ENCODE data around the gene SAMD4A.
"Not testable (repeated sequence)": the region's sequence is repeated elsewhere in the genome, so short reads cannot be mapped to it uniquely, and the experiment has no call there.

SAMD4A gene

GRCh38 chr14:54591866-54592265 is 24.9 kb downstream of the SAMD4A start:
- DNase-seq (ENCODE audit: low read depth in 2 of 2, low spot score in 1 of 2) = no peak

GRCh38 chr14:54593860-54594259 is 26.9 kb downstream of the SAMD4A start:
- no peak for DNase-seq (ENCODE audit: low read depth in 2 of 2, low spot score in 1 of 2)

- DNase-seq (ENCODE audit: low read depth in 2 of 2, low spot score in 1 of 2) = no peak
Measured at GRCh38 chr14:54594537-54594936, 27.6 kb downstream of the SAMD4A start.

- no peak for DNase-seq (ENCODE audit: low read depth in 2 of 2, low spot score in 1 of 2)
Measured at GRCh38 chr14:54597795-54598443, 31.0 kb downstream of the SAMD4A start.

- no peak for DNase-seq (ENCODE audit: low read depth in 2 of 2, low spot score in 1 of 2)
Measured at GRCh38 chr14:54599966-54600716, 33.2 kb downstream of the SAMD4A start.

GRCh38 chr14:54600717-54601109 is 33.8 kb downstream of the SAMD4A start:
- DNase-seq (ENCODE audit: low read depth in 2 of 2, low spot score in 1 of 2) = no peak

- no peak for DNase-seq (ENCODE audit: low read depth in 2 of 2, low spot score in 1 of 2)
Measured at GRCh38 chr14:54603362-54603761, 36.4 kb downstream of the SAMD4A start.

GRCh38 chr14:54606178-54606577 is 39.2 kb downstream of the SAMD4A start:
- no peak for DNase-seq (ENCODE audit: low read depth in 2 of 2, low spot score in 1 of 2)

GRCh38 chr14:54606631-54607133 is 39.8 kb downstream of the SAMD4A start:
- no peak for DNase-seq (ENCODE audit: low read depth in 2 of 2, low spot score in 1 of 2)

- DNase-seq (ENCODE audit: low read depth in 2 of 2, low spot score in 1 of 2) = no peak
Measured at GRCh38 chr14:54609576-54609975, 42.6 kb downstream of the SAMD4A start.

- DNase-seq (ENCODE audit: low read depth in 2 of 2, low spot score in 1 of 2) = no peak
Measured at GRCh38 chr14:54610051-54610977, 43.4 kb downstream of the SAMD4A start.

- DNase-seq (ENCODE audit: low read depth in 2 of 2, low spot score in 1 of 2) = no peak
Measured at GRCh38 chr14:54614296-54614695, 47.4 kb downstream of the SAMD4A start.

GRCh38 chr14:54617467-54617866 is 50.5 kb downstream of the SAMD4A start:
- no peak for DNase-seq (ENCODE audit: low read depth in 2 of 2, low spot score in 1 of 2)

- no peak for DNase-seq (ENCODE audit: low read depth in 2 of 2, low spot score in 1 of 2)
Measured at GRCh38 chr14:54621686-54622085, 54.8 kb downstream of the SAMD4A start.

- no peak for DNase-seq (ENCODE audit: low read depth in 2 of 2, low spot score in 1 of 2)
Measured at GRCh38 chr14:54622192-54622958, 55.4 kb downstream of the SAMD4A start.

GRCh38 chr14:54623279-54624004 is 56.5 kb downstream of the SAMD4A start:
- DNase-seq (ENCODE audit: low read depth in 2 of 2, low spot score in 1 of 2) = no peak

- not testable (repeated sequence) for DNase-seq (ENCODE audit: low read depth in 2 of 2, low spot score in 1 of 2)
Measured at GRCh38 chr14:54624005-54624358, 57.1 kb downstream of the SAMD4A start.

- no peak for DNase-seq (ENCODE audit: low read depth in 2 of 2, low spot score in 1 of 2)
Measured at GRCh38 chr14:54625112-54625511, 58.2 kb downstream of the SAMD4A start.

GRCh38 chr14:54627219-54627539 is 60.3 kb downstream of the SAMD4A start:
- DNase-seq (ENCODE audit: low read depth in 2 of 2, low spot score in 1 of 2) = no peak

All from stimulated activated CD8-positive, alpha-beta memory T cell treated with anti-CD3 and anti-CD28 coated beads, Interleukin-4, amount 100 ng/mL, for 4 hours (primary cell).